ENCODE data around the gene KDM8.

GRCh38 chr16:27236635-27237218 is 33.4 kb downstream of the KDM8 start:
- no peak for TF ChIP-seq CTCF (IDR thresholded peaks at IDR 0.05)
- no peak for TF ChIP-seq EP300 (IDR thresholded peaks at IDR 0.05)
- no peak for TF ChIP-seq POLR2A (IDR thresholded peaks at IDR 0.05; ENCODE audit: low read depth)
- no peak for TF ChIP-seq POLR2AphosphoS5 (IDR thresholded peaks at IDR 0.05)
